ENCODE measurements around the gene DNAH11.

- TF ChIP-seq ZFP41 (CRISPR knock-in tag; IDR thresholded peaks at IDR 0.05; ENCODE audit: borderline replicate concordance) (no peak), CTCF (CRISPR knock-in tag; IDR thresholded peaks at IDR 0.05) (no peak), REST (IDR thresholded peaks at IDR 0.05; ENCODE audit: borderline replicate concordance in 1 of 2, low read depth in 1 of 2, low read length in 2 of 2) (no peak), MAFF (IDR thresholded peaks at IDR 0.05; ENCODE audit: low read depth, low read length) (no peak), ZNF33B (CRISPR knock-in tag; IDR thresholded peaks at IDR 0.05) (no peak), SOX6 (IDR thresholded peaks at IDR 0.05) (no peak), SOX6 (CRISPR knock-in tag; IDR thresholded peaks at IDR 0.05) (no peak), PHF20 (CRISPR knock-in tag; IDR thresholded peaks at IDR 0.05) (no peak), PLRG1 (conservative IDR thresholded peaks at IDR 0.05) (no peak), BHLHE40 (IDR thresholded peaks at IDR 0.05; ENCODE audit: low read length) (no peak), FOXM1 (CRISPR knock-in tag; IDR thresholded peaks at IDR 0.05) (no peak), ZZZ3 (CRISPR knock-in tag; IDR thresholded peaks at IDR 0.05; ENCODE audit: borderline replicate concordance) (no peak), SP1 (IDR thresholded peaks at IDR 0.05) (no peak), SP1 (CRISPR knock-in tag; IDR thresholded peaks at IDR 0.05) (no peak), FOSL1 (CRISPR knock-in tag; IDR thresholded peaks at IDR 0.05; ENCODE audit: borderline replicate concordance) (no peak)
Observed at GRCh38 chr7:21585070-21585724, 42.4 kb downstream of the DNAH11 start.

All from HepG2 (cell line).